Activated CD8-positive, alpha-beta T cell treated with anti-CD3 and anti-CD28 coated beads for 36 hours (primary cell): ENCODE data around the gene GPN1. TPM values are rescaled to one million over a fixed set of nuclear protein-coding genes. Genes with fewer than 3 reads are reported as not detected.

Experiments used
- ATAC-seq: fragments of 200-7000 bp; cut with Tn5 transposase; one replicate; pipeline ENCODE4 v1.10.0; 2021; ENCODE audit warnings: mild to moderate bottlenecking, moderate library complexity
- CTCF ChIA-PET: fragments of 350-600 bp; sonication (Branson Sonifier 250); formaldehyde crosslinking; loops from one replicate; lab custom pipeline; 2021; ENCODE audit warnings: antibody characterized with exemption; lab: Charles Lee
- POLR2A ChIA-PET: fragments of 350-600 bp; sonication (Branson Sonifier 250); formaldehyde crosslinking; loops from one replicate; lab custom pipeline; 2021; ENCODE audit warnings: antibody characterized with exemption; lab: Charles Lee
- DNase-seq: peaks from one replicate; pipeline ENCODE4 v3.0.0-alpha.2; 2020
- H3K27ac Mint-ChIP-seq: one replicate; pipeline ENCODE4 v1.8.0; 2021; ENCODE audit warnings: mild to moderate bottlenecking, mixed read lengths
- H3K27me3 Mint-ChIP-seq: one replicate; pipeline ENCODE4 v1.8.0; 2021; ENCODE audit warnings: mixed read lengths
- H3K36me3 Mint-ChIP-seq: one replicate; pipeline ENCODE4 v1.8.0; 2021; ENCODE audit warnings: low read depth, mixed read lengths
- H3K4me1 Mint-ChIP-seq: one replicate; pipeline ENCODE4 v1.8.0; 2021; ENCODE audit warnings: low read depth, mixed read lengths
- H3K4me3 Mint-ChIP-seq: one replicate; pipeline ENCODE4 v1.8.0; 2021; ENCODE audit warnings: mild to moderate bottlenecking, moderate library complexity, mixed read lengths
- H3K9me3 Mint-ChIP-seq: one replicate; pipeline ENCODE4 v1.8.0; 2021; ENCODE audit warnings: mixed read lengths
- intact Hi-C: fragments of 100-400 bp; cut with micrococcal nuclease; formaldehyde crosslinking; loops from one replicate; pipeline ENCODE4 v1.10.0; 2022
- total RNA-seq, 2 experiments: library from RNA; stranded (reverse); gene quantifications; one replicate each; pipeline ENCODE4 v1.2.3, GENCODE V29; 2021
- TF ChIP-seq, protein P1 (sequence below): fragments of 200-600 bp; IDR thresholded peaks from one replicate; pipeline ENCODE4 v1.8.0; 2022; ENCODE audit warnings: antibody characterized with exemption, mild to moderate bottlenecking

GPN1 gene
- total RNA-seq, 2 experiments from 2014 or later = 37.6 to 41.2 TPM

DNA sequence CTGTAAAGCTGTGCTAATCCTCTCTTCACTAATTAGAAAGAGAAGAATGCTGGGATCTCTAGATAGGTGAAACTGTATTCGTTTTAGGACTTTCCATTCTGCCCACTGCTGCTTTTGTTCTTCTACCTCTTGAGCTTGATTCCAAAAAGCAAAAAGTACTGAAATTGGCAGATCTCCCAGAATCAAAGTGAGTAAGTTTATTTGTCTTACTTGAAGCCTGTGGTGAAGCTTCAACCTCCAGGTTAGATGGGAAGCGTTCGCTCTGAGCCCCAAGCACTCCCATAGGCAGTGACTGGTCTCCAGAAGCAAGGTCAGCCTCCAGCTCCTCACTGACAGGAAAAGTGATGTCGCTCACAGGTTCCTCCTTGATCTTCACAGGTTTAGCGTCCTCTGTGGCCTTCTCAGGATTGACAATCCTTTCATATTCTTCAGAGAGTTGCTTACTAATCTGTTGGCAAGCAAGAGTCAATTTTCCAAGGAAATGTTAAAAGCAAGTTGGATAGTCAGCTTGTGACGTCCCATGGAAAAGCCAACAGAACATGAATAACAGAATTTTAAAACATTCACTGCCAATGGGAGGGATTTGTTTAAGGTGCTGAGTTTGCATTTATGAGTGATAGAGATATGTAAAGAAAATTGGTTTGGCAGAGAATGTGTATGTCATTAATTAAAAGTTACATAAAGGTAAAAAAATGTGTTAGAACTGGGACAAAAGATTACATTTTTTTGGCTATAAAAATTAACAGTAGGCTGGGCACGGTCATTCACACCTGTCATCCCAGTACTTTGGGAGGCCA, 26.5 kb downstream of the GPN1 start:
- Mint-ChIP-seq H3K27me3 (no peaks in the 10 kb centered on the region), H3K9me3 (no peaks in the 10 kb centered on the region), H3K36me3 (peaks cover 48% of the 10 kb centered on the region), H3K4me1 (peaks cover 26% of the 10 kb centered on the region), H3K4me3 (no peak overlapping the region), H3K27ac (no peak overlapping the region)
- DNase-seq (no peak), ATAC-seq (no peak)
- TF ChIP-seq, protein P1, sequence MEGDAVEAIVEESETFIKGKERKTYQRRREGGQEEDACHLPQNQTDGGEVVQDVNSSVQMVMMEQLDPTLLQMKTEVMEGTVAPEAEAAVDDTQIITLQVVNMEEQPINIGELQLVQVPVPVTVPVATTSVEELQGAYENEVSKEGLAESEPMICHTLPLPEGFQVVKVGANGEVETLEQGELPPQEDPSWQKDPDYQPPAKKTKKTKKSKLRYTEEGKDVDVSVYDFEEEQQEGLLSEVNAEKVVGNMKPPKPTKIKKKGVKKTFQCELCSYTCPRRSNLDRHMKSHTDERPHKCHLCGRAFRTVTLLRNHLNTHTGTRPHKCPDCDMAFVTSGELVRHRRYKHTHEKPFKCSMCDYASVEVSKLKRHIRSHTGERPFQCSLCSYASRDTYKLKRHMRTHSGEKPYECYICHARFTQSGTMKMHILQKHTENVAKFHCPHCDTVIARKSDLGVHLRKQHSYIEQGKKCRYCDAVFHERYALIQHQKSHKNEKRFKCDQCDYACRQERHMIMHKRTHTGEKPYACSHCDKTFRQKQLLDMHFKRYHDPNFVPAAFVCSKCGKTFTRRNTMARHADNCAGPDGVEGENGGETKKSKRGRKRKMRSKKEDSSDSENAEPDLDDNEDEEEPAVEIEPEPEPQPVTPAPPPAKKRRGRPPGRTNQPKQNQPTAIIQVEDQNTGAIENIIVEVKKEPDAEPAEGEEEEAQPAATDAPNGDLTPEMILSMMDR = no peak
- intact Hi-C loops = no loop called here
- POLR2A ChIA-PET = interaction anchor here (1.1 to 1.5 kb wide), 3 partner anchors 8 to 225 kb away, joined by 3 to 6 read pairs (median 3); partner anchors contain the start of genes SLC4A1AP and SUPT7L
- CTCF ChIA-PET = interaction anchor here (0.8 to 2.5 kb wide), 2 partner anchors 9 to 28 kb away, joined by 3 to 14 read pairs; no protein-coding TSS in a partner anchor

DNA sequence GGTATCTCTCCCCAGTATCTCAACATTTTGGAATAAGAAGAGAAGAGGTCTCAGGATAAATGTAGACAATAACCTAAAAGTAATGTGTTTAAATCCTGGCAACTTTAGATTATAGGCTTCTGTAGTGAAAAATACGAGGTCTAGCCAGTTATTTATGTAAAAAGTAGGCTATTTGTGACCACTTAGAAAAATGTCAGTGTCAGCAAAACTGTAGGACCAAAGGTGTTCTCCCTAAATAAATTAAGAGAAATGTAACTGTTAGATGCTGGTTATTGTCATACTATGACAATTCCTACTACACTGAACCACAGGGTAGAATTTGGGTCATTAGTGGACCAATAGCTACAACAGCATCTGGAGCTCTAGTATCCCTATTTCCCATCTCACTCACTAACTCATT, 32.5 kb downstream of the GPN1 start:
- DNase-seq (no peak), ATAC-seq (no peak)
- no peaks in the 10 kb centered on the region for H3K9me3 Mint-ChIP-seq
- TF ChIP-seq, protein P1 = no peak
- no peaks in the 10 kb centered on the region for H3K27me3 Mint-ChIP-seq
- peak overlapping the region; percentile 93 for H3K4me3 Mint-ChIP-seq
- ChIA-PET CTCF (no interaction called here), POLR2A (interaction anchor here (1.2 to 3.1 kb wide), 2 partner anchors 11 to 20 kb away, joined by 3 to 13 read pairs; no protein-coding TSS in a partner anchor)
- intact Hi-C loops = no loop called here
- peaks cover 25% of the 10 kb centered on the region for H3K36me3 Mint-ChIP-seq
- H3K4me1 Mint-ChIP-seq = peaks cover 43% of the 10 kb centered on the region
- no peak overlapping the region for H3K27ac Mint-ChIP-seq

DNA sequence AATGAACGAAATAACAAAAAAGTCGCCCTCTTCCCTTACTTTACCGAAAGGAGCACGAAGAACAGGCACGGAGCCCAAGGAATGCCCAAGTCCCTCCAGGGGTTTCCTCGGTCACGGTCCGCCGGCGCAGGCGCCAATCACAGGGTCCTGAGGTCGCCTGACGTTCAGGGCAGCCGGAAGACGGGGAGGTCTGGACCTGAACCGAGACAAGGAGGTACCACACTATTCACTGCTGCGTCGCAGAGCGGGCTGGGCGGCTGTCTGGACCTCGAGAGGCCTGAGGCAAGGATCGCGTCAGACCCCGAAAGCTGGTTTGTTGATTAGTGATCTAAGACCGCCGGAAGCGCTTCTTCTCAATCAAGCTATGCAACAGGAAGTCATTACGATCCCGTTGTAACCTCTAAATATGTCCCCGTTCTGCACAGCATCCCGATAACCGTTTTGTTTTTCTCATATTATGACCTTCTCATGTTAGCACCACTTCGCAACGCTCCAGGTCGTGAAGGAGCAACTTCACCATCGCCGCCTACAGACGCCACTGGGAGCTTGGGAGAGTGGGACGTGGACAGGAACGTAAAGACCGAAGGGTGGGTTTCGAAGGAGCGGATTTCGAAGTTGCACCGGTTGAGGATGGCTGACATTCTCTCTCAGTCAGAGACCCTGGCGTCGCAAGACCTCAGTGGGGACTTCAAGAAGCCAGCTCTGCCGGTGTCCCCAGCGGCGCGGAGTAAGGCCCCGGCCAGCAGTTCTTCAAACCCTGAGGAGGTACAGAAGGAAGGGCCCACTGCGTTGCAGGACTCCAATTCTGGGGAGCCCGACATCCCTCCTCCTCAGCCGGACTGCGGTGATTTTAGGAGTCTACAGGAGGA, 34.7 kb downstream of the GPN1 start, which contains the start of the genes SLC4A1AP and SUPT7L:
Gene SLC4A1AP, plus strand, starts transcription at position 605 of the 869 bp plus-strand sequence. Its CDS starts 26 bp downstream, at position 631.
Gene SUPT7L, minus strand, starts transcription at position 330 of the 869 bp plus-strand sequence. CDS start 1,422 bp downstream, outside the sequence.
- Mint-ChIP-seq H3K27me3 (no peaks in the 10 kb centered on the region), H3K36me3 (peaks cover 25% of the 10 kb centered on the region), H3K4me1 (peaks cover 50% of the 10 kb centered on the region), H3K4me3 (peak within 1 kb of the TSS; percentile 93), H3K9me3 (no peaks in the 10 kb centered on the region), H3K27ac (peak within 1 kb of the TSS; percentile 100)
- peak; percentile 82 for ATAC-seq
- POLR2A ChIA-PET = interaction anchor here (0.7 to 3.1 kb wide), 24 partner anchors 8 to 294 kb away, joined by 3 to 13 read pairs (median 3); partner anchors contain the start of genes CCDC121, GPN1, NRBP1 and PPM1G
- peak; percentile 81 for DNase-seq
- TF ChIP-seq, protein P1 = no peak
- CTCF ChIA-PET = interaction anchor here (1.0 to 6.6 kb wide), 4 partner anchors 12 to 53 kb away, joined by 3 to 58 read pairs (median 4); no protein-coding TSS in a partner anchor
- intact Hi-C loops = no loop called here

DNA sequence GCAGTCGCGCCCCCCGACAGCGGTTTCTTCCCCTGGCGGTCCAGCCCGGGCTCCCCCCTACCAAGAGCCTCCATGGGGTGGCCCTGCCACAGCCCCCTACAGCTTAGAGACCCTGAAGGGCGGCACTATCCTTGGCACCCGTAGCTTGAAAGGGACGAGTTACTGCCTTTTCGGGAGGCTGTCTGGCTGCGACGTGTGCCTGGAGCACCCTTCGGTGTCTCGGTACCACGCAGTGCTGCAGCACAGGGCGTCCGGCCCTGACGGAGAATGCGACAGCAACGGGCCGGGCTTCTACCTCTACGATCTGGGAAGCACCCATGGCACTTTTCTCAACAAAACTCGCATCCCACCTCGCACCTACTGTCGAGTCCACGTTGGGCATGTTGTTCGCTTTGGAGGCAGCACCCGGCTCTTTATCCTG, 35.3 kb downstream of the GPN1 start:
- intact Hi-C loops = no loop called here
- ChIA-PET CTCF (interaction anchor here (1.0 to 6.6 kb wide), 4 partner anchors 11 to 53 kb away, joined by 3 to 58 read pairs (median 4); no protein-coding TSS in a partner anchor), POLR2A (interaction anchor here (0.7 to 3.1 kb wide), 22 partner anchors 9 to 295 kb away, joined by 3 to 13 read pairs (median 3); partner anchors contain the start of genes CCDC121, GPN1, NRBP1 and PPM1G)
- ATAC-seq (peak; percentile 27), DNase-seq (no peak)
- TF ChIP-seq, protein P1 = no peak
- peaks cover 30% of the 10 kb centered on the region for H3K36me3 Mint-ChIP-seq
- peak overlapping the region; percentile 100 for H3K27ac Mint-ChIP-seq
- H3K27me3 Mint-ChIP-seq = no peaks in the 10 kb centered on the region
- H3K4me3 Mint-ChIP-seq = peak overlapping the region; percentile 93
- peaks cover 49% of the 10 kb centered on the region for H3K4me1 Mint-ChIP-seq
- no peaks in the 10 kb centered on the region for H3K9me3 Mint-ChIP-seq
